Transverse colon (tissue), 4 donors: ENCODE measurements around the gene RNF152.

Experiments
- EP300 ChIP-seq: sonication (generic); formaldehyde crosslinking; IDR thresholded peaks from one replicate; pipeline ENCODE4 v1.6.1; 2017; ENCODE audit warnings: antibody characterized with exemption, low read depth
- POLR2A ChIP-seq: fragments of 450-650 bp; IDR thresholded peaks from one replicate; pipeline ENCODE4 v1.6.1; 2016; ENCODE audit warnings: antibody characterized with exemption, mild to moderate bottlenecking, moderate library complexity
- POLR2AphosphoS5 ChIP-seq, 3 donors: sonication (generic); formaldehyde crosslinking; IDR thresholded peaks; one replicate each; pipeline ENCODE4 v1.6.1; 2016; ENCODE audit warnings: antibody characterized with exemption in 3 of 3
- TF ChIP-seq, protein P1 (sequence below), 5 experiments: fragments of 200-600 bp in 3 of 5; fragments of 450-650 bp in 2 of 5; sonication (generic) in 3 of 5; IDR thresholded peaks; 1 replicate in 2 of 5; 2 replicates in 3 of 5; pipeline ENCODE4 v1.5.1; 2016 to 2017; ENCODE audit warnings: antibody characterized with exemption in 5 of 5, inconsistent platforms in 3 of 5, mild to moderate bottlenecking in 2 of 5, moderate library complexity in 1 of 5

DNA sequence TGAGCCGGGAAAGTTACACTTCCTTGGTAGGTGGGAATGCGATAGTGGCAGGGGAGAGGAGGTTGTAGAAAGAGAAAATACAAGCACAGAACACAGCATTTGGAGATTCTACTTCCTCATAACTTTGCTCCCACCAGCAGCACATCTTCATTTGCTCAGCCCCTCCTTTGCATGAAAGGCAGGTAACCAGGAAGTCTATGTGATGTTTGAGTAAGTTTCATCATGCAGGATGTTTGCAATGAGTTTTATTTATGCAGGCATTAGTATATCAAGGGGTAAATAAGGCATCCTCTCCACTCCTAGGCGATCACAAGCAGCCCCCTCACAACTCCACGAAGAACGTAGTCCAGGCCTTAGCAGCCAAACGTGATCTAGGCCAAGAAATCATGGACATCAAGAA lies 5.0 kb downstream of the RNF152 start:
- TF ChIP-seq, protein P1, sequence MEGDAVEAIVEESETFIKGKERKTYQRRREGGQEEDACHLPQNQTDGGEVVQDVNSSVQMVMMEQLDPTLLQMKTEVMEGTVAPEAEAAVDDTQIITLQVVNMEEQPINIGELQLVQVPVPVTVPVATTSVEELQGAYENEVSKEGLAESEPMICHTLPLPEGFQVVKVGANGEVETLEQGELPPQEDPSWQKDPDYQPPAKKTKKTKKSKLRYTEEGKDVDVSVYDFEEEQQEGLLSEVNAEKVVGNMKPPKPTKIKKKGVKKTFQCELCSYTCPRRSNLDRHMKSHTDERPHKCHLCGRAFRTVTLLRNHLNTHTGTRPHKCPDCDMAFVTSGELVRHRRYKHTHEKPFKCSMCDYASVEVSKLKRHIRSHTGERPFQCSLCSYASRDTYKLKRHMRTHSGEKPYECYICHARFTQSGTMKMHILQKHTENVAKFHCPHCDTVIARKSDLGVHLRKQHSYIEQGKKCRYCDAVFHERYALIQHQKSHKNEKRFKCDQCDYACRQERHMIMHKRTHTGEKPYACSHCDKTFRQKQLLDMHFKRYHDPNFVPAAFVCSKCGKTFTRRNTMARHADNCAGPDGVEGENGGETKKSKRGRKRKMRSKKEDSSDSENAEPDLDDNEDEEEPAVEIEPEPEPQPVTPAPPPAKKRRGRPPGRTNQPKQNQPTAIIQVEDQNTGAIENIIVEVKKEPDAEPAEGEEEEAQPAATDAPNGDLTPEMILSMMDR (IDR thresholded peaks at IDR 0.05), result no peak
- TF ChIP-seq POLR2AphosphoS5 (IDR thresholded peaks at IDR 0.05) (no peak), POLR2A (no peak), EP300 (no peak)
